Measurements from ENCODE around the gene SMAD2. TPM values are rescaled to one million over a fixed set of nuclear protein-coding genes. Genes with fewer than 3 reads are reported as not detected.

Gene SMAD2
- total RNA-seq, 4 donors from 2014 or later = 38.1 to 67.7 (median 42.4) TPM

GRCh38 chr18:47944972-47945852 is 14.8 kb upstream of the SMAD2 start:
- no peak overlapping the region for H3K27ac ChIP-seq
- 46 to 48% methylated on average over 6 of the region's 6 CpGs for WGBS, 2 donors
- TF ChIP-seq POLR2A (IDR thresholded peaks at IDR 0.05) = no peak
- no peak for TF ChIP-seq CTCF (IDR thresholded peaks at IDR 0.05)
- no peak for DNase-seq
- H3K27me3 ChIP-seq = peaks cover 0 to 26% (median 0%) of the 10 kb centered on the region in 4 donors
- peaks cover 0 to 6% (median 0%) of the 10 kb centered on the region in 3 donors for H3K4me1 ChIP-seq
- intact Hi-C loops (cut with DNase I) = no loop called here
- no peaks in the 10 kb centered on the region for H3K9me3 ChIP-seq
- no peaks in the 10 kb centered on the region for H3K36me3 ChIP-seq
- H3K4me3 ChIP-seq = no peak overlapping the region

GRCh38 chr18:47936952-47937351 is 6.5 kb upstream of the SMAD2 start:
- no peak for TF ChIP-seq POLR2A (IDR thresholded peaks at IDR 0.05)
- no peak for TF ChIP-seq CTCF (IDR thresholded peaks at IDR 0.05)
- 64 to 83% methylated on average over 1 of the region's 1 CpG for WGBS, 2 donors
- no peak for DNase-seq
- Histone ChIP-seq H3K4me3 (no peak overlapping the region), H3K4me1 (peaks cover 0 to 2% (median 0%) of the 10 kb centered on the region in 3 donors), H3K9me3 (no peaks in the 10 kb centered on the region), H3K36me3 (no peaks in the 10 kb centered on the region), H3K27ac (no peak overlapping the region), H3K27me3 (peaks cover 0 to 7% (median 0%) of the 10 kb centered on the region in 4 donors)
- intact Hi-C loops (cut with DNase I) = no loop called here

DNA sequence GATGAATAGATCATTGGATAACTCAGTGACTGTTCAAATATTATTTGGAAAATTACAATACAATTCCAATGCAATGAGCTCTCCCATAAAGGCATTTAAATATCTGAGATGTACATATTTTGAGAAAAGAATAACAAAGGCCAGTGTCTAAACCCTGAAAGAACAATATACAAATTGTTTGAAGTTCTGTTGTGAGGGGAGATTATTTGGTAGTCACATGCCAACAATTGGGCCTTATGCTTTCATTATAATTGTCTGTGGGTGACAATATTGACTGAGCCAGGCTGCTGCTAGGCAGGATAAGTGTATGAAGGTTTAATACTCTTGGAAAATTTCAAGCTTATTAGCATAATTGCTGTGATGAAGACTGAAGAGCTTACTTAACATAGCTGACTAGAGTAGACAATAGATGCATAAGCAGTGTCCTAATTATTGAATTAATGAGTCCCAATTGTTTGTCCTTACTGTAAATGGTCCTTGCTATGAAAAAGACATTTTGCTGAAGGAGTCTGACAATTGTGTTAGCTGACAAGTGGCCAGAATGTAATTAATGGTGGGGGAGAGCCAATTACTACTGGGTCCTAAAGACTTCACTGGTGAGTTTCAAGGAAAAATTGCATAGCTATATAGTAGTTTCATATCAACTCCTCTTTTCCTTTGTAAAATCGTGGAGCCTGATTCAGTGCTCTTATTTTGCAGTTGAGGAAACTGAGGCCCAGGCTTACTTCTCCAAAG is 5.0 kb upstream of the SMAD2 start:
- Histone ChIP-seq H3K4me3 (no peak overlapping the region), H3K27ac (no peak overlapping the region), H3K36me3 (no peaks in the 10 kb centered on the region), H3K27me3 (peaks cover 0 to 7% (median 0%) of the 10 kb centered on the region in 4 donors), H3K4me1 (peaks cover 0 to 10% (median 0%) of the 10 kb centered on the region in 3 donors), H3K9me3 (no peaks in the 10 kb centered on the region)
- WGBS, 2 donors = 87 to 100% methylated on average over 1 of the region's 1 CpG
- intact Hi-C loops (cut with DNase I) = no loop called here
- TF ChIP-seq POLR2A (IDR thresholded peaks at IDR 0.05) (no peak), CTCF (IDR thresholded peaks at IDR 0.05) (no peak)
- DNase-seq = no peak

- H3K9me3 ChIP-seq = no peaks in the 10 kb centered on the region
- H3K36me3 ChIP-seq = no peaks in the 10 kb centered on the region
- no peak for DNase-seq
- intact Hi-C loops (cut with DNase I) = no loop called here
- peaks cover 0 to 30% (median 10%) of the 10 kb centered on the region in 3 donors for H3K4me1 ChIP-seq
- H3K27ac ChIP-seq = no peak overlapping the region
- 83 to 88% methylated on average over 4 of the region's 4 CpGs for WGBS, 2 donors
- no peaks in the 10 kb centered on the region for H3K27me3 ChIP-seq
- no peak overlapping the region for H3K4me3 ChIP-seq
- no peak for TF ChIP-seq POLR2A (IDR thresholded peaks at IDR 0.05)
Observed at GRCh38 chr18:47932603-47933002, 2.1 kb upstream of the SMAD2 start.

GRCh38 chr18:47932190-47932589 is 1.7 kb upstream of the SMAD2 start:
- H3K9me3 ChIP-seq = no peaks in the 10 kb centered on the region
- WGBS, 2 donors = 85 to 90% methylated on average over 10 of the region's 10 CpGs
- no peak overlapping the region for H3K4me3 ChIP-seq
- no peaks in the 10 kb centered on the region for H3K27me3 ChIP-seq
- TF ChIP-seq POLR2A (IDR thresholded peaks at IDR 0.05) (no peak), CTCF (IDR thresholded peaks at IDR 0.05) (no peak)
- no peaks in the 10 kb centered on the region for H3K36me3 ChIP-seq
- no peak for DNase-seq
- intact Hi-C loops (cut with DNase I) = no loop called here
- H3K4me1 ChIP-seq = peaks cover 0 to 35% (median 13%) of the 10 kb centered on the region in 3 donors
- H3K27ac ChIP-seq = peak overlapping the region in 1 of 4 donors; percentile 99

Data from esophagus squamous epithelium (tissue), 5 donors.